Adrenal gland (tissue), 12 donors: Measurements from ENCODE around the gene SHMT2. TPM values are rescaled to one million over a fixed set of nuclear protein-coding genes. Genes with fewer than 3 reads are reported as not detected.

Experiments
- DNase-seq, 7 donors: peaks; one replicate each; pipeline ENCODE4 v3.0.0-alpha.2; 2019 to 2020
- H3K27ac ChIP-seq, 5 donors: fragments of 200-600 bp; sonication (generic) in 4 of 5; 1 replicate in 3 of 5; 2 replicates in 2 of 5; pipeline versions ENCODE4 v1.5.1 to v1.8.0; 2016 to 2020; ENCODE audit warnings: mild to moderate bottlenecking in 1 of 5
- H3K27me3 ChIP-seq: fragments of 200-600 bp; 2 replicates; pipeline ENCODE4 v1.8.0; 2021
- H3K36me3 ChIP-seq, 2 donors: fragments of 200-600 bp; replicated peaks in 1 of 2; 1 replicate in 1 of 2; 2 replicates in 1 of 2; pipeline versions ENCODE4 v1.5.1 to v1.8.0; 2018 to 2022
- H3K4me1 ChIP-seq, 2 donors: fragments of 200-600 bp; replicated peaks in 1 of 2; 1 replicate in 1 of 2; 2 replicates in 1 of 2; pipeline versions ENCODE4 v1.5.1 to v1.8.0; 2018 to 2021
- H3K4me3 ChIP-seq, 4 donors: fragments of 200-600 bp; sonication (generic) in 3 of 4; one replicate each; pipeline ENCODE4 v1.5.1; 2016 to 2018
- H3K9me3 ChIP-seq, 3 donors: fragments of 200-600 bp; sonication (generic) in 1 of 3; replicated peaks in 1 of 3; 1 replicate in 2 of 3; 2 replicates in 1 of 3; pipeline versions ENCODE4 v1.5.1 to v1.8.0; 2016 to 2021
- CTCF ChIP-seq, 6 experiments: fragments of 450-650 bp in 4 of 6; fragments of 200-600 bp in 2 of 6; sonication (generic) in 1 of 6; IDR thresholded peaks; 1 replicate in 5 of 6; 2 replicates in 1 of 6; pipeline versions ENCODE4 v1.5.1 to v1.8.0; 2016 to 2021; ENCODE audit warnings: antibody characterized with exemption in 6 of 6, mild to moderate bottlenecking in 2 of 6, moderate library complexity in 1 of 6
- POLR2A ChIP-seq, 2 donors: fragments of 450-650 bp; IDR thresholded peaks; one replicate each; pipeline ENCODE4 v1.6.1; 2017; ENCODE audit warnings: antibody characterized with exemption in 2 of 2, mild to moderate bottlenecking in 2 of 2, moderate library complexity in 1 of 2
- WGBS, 4 donors: extraction: QIAGEN DNeasy Blood & Tissue Kit in 2 of 4; methylation state at CpG; one replicate each; pipeline versions ENCODE4 v1.1.5 to v1.1.7; 2013 to 2017; 5-methylcytosine and 5-hydroxymethylcytosine counted together
- intact Hi-C, 2 donors: fragments of 100-400 bp; cut with DNase I; formaldehyde crosslinking; loops; one replicate each; pipeline versions ENCODE4 v1.14.1 to v1.15.0; 2022 to 2023
- polyA plus RNA-seq, 3 donors: library from polyadenylated mRNA; stranded (reverse); fragments of 200-250 nt in 2 of 3; fragments of 350-450 nt in 1 of 3; fragmentation: Illumina TruSeq in 1 of 3; extraction: RNeasy Lipid Tissue Mini Kit (QIAGEN cat#74804) in 1 of 3; gene quantifications; one replicate each; pipeline ENCODE4 v1.2.3, GENCODE V29; 2013 to 2014
- total RNA-seq, 9 donors: library from RNA; depleted of rRNA in 4 of 9; stranded (reverse); fragments of >200 nt in 4 of 9; fragments of 120-200 nt in 1 of 9; fragmentation: NEBNext Ultra II Directional in 1 of 9; extraction: Animal tissue kit (Norgen Biotek cat#: 25700) in 1 of 9; gene quantifications; one replicate each; pipeline versions ENCODE4 v1.1.0 to v1.2.4, GENCODE V29; 2013 to 2023
- donor health status: healthy with polysubstance abuse.
- donor health status: Bipolar disorder and iron deficiency.
- donor health status: DM: yes; HTN: yes; CAD: no.
- donor health status: DM: no; HTN: no; CAD: no.
- donor health status: DM: no; HTN: no; CAD: no.
- donor health status: DM: yes; HTN: yes; CAD: no.

SHMT2 gene
- total and polyA plus RNA-seq, 12 donors = 25.2 to 94.7 (median 65.0) TPM

- Histone ChIP-seq H3K9me3 (no peaks in the 10 kb centered on the region), H3K27me3 (peaks cover 24% of the 10 kb centered on the region), H3K4me1 (peaks cover 14 to 31% of the 10 kb centered on the region in 2 donors), H3K27ac (peak overlapping the region in 2 of 5 donors; percentile 56 to 76), H3K36me3 (peaks cover 0 to 29% of the 10 kb centered on the region in 2 donors), H3K4me3 (no peak overlapping the region)
- intact Hi-C loops = no loop called here
- DNase-seq = no peak
- WGBS, 4 donors = 22 to 40% (median 27%) methylated on average over 17 to 40 of the region's 40 CpGs
- TF ChIP-seq POLR2A (IDR thresholded peaks at IDR 0.05) (no peak), CTCF (IDR thresholded peaks at IDR 0.05) (no peak)
These were observed 6.9 kb downstream of the SHMT2 start for GRCh38 chr12:57236201-57236924.

- Histone ChIP-seq H3K27me3 (peaks cover 30% of the 10 kb centered on the region), H3K36me3 (peaks cover 0 to 22% of the 10 kb centered on the region in 2 donors), H3K27ac (no peak overlapping the region), H3K4me1 (peaks cover 14 to 32% of the 10 kb centered on the region in 2 donors), H3K9me3 (no peaks in the 10 kb centered on the region), H3K4me3 (no peak overlapping the region)
- WGBS, 4 donors = 41 to 48% (median 45%) methylated on average over 8 to 9 of the region's 9 CpGs
- TF ChIP-seq CTCF (IDR thresholded peaks at IDR 0.05) = no peak
- no peak for TF ChIP-seq POLR2A (IDR thresholded peaks at IDR 0.05)
- intact Hi-C loops = no loop called here
- no peak for DNase-seq
These were observed 7.5 kb downstream of the SHMT2 start for GRCh38 chr12:57236925-57237595.

GRCh38 chr12:57237596-57237931, 8.1 kb downstream of the SHMT2 start:
- peaks cover 0 to 17% of the 10 kb centered on the region in 2 donors for H3K36me3 ChIP-seq
- 48 to 55% (median 53%) methylated on average over 5 of the region's 5 CpGs for WGBS, 4 donors
- peaks cover 32% of the 10 kb centered on the region for H3K27me3 ChIP-seq
- no peaks in the 10 kb centered on the region for H3K9me3 ChIP-seq
- no peak overlapping the region for H3K27ac ChIP-seq
- no peak for DNase-seq
- TF ChIP-seq CTCF (IDR thresholded peaks at IDR 0.05) (no peak), POLR2A (IDR thresholded peaks at IDR 0.05) (no peak)
- peaks cover 20 to 37% of the 10 kb centered on the region in 2 donors for H3K4me1 ChIP-seq
- intact Hi-C loops = no loop called here
- no peak overlapping the region for H3K4me3 ChIP-seq

- no peak for DNase-seq
- intact Hi-C loops = no loop called here
- Histone ChIP-seq H3K27me3 (peaks cover 38% of the 10 kb centered on the region), H3K36me3 (peaks cover 0 to 11% of the 10 kb centered on the region in 2 donors), H3K4me1 (peaks cover 26 to 43% of the 10 kb centered on the region in 2 donors), H3K9me3 (no peaks in the 10 kb centered on the region), H3K4me3 (peak overlapping the region in 1 of 4 donors; percentile 53), H3K27ac (no peak overlapping the region)
- TF ChIP-seq POLR2A (IDR thresholded peaks at IDR 0.05) (no peak), CTCF (IDR thresholded peaks at IDR 0.05) (no peak)
- WGBS, 4 donors = 9 to 18% (median 10%) methylated on average over 24 to 63 of the region's 63 CpGs
These were observed 8.7 kb downstream of the SHMT2 start for GRCh38 chr12:57237932-57238853.
